K562 (cell line): Measurements from ENCODE around the gene MMS19. TPM values are rescaled to one million over a fixed set of nuclear protein-coding genes. Genes with fewer than 3 reads are reported as not detected.

Experiments
- ATAC-seq: fragments of 200-7000 bp; cut with Tn5 transposase; 3 replicates; pipeline ENCODE4 v1.9.1; 2020; ENCODE audit warnings: moderate library complexity
- BruUV-seq: library from RNA; stranded (reverse); fragments of 400-500 nt; replicated peaks from 2 replicates; lab custom pipeline; 2021; lab: Mats Ljungman, UMichigan
- CTCF ChIA-PET: fragments of 300-600 bp; formaldehyde crosslinking; extraction: SDS; loops from one replicate; lab custom pipeline; 2021; ENCODE audit warnings: low intra/inter-chr PET ratio; lab: Yijun Ruan, JAX
- POLR2A ChIA-PET: fragments of 300-600, 350-650 bp; sonication (Branson Sonifier 250); formaldehyde crosslinking; extraction: SDS; loops from one replicate; lab custom pipeline; 2021; ENCODE audit warnings: antibody characterized with exemption, inconsistent platforms; lab: Yijun Ruan, JAX
- DNase-seq, 4 experiments: peaks; one replicate each; pipeline versions ENCODE4 v3.0.0 to v3.0.0-alpha.2; 2011 to 2018; ENCODE audit warnings: low spot score in 3 of 4, mixed read lengths in 3 of 4; ENCODE audit errors: extremely low read depth in 1 of 4
- FAIRE-seq: peaks from 2 replicates; lab custom pipeline; 2011; peaks lifted over from hg19 to GRCh38; lab: Jason Lieb, UNC
- H2AFZ ChIP-seq: 2 replicates; pipeline ENCODE4 v1.6.0; 2011; ENCODE audit warnings: low read depth, low read length, control low read depth, inconsistent platforms
- H3K27ac ChIP-seq: fragments of 200-600 bp; 3 replicates; pipeline ENCODE4 v1.8.0; 2011; ENCODE audit warnings: low read depth, mild to moderate bottlenecking, control low read depth, inconsistent platforms, low read length, moderate library complexity, mixed read lengths; ENCODE audit errors: extremely low read depth
- H3K27me3 ChIP-seq, 2 experiments: fragments of 300-600 bp in 1 of 2; 2 replicates in 1 of 2; 3 replicates in 1 of 2; pipeline versions ENCODE4 v1.6.0 to v1.8.0; 2011; ENCODE audit warnings: inconsistent platforms in 2 of 2, low read length in 2 of 2, mild to moderate bottlenecking in 1 of 2, mixed read lengths in 1 of 2, moderate library complexity in 1 of 2; ENCODE audit not compliant: control insufficient read depth in 2 of 2, insufficient read depth in 2 of 2
- H3K36me3 ChIP-seq: fragments of 300-600 bp; 3 replicates; pipeline ENCODE4 v1.8.0; 2011; ENCODE audit warnings: mild to moderate bottlenecking, low read length, inconsistent platforms; ENCODE audit not compliant: control insufficient read depth, insufficient read depth
- H3K4me1 ChIP-seq, 2 experiments: fragments of 200-600 bp in 1 of 2; replicated peaks in 1 of 2; 2 replicates in 1 of 2; 3 replicates in 1 of 2; pipeline versions ENCODE4 v1.5.1 to v1.8.0; 2011; ENCODE audit warnings: inconsistent platforms in 2 of 2, low read length in 2 of 2, mild to moderate bottlenecking in 1 of 2, mixed read lengths in 1 of 2, moderate library complexity in 1 of 2; ENCODE audit not compliant: control insufficient read depth in 2 of 2, insufficient read depth in 2 of 2
- H3K4me2 ChIP-seq: 2 replicates; pipeline ENCODE4 v1.6.1; 2011; ENCODE audit warnings: low read length, control low read depth, inconsistent platforms, mixed read lengths; ENCODE audit not compliant: insufficient read depth
- H3K4me3 ChIP-seq: fragments of 200-600 bp; sonication (generic), shearing (Covaris generic); 2 replicates; pipeline ENCODE4 v1.5.1; 2016; ENCODE audit warnings: control low read depth, inconsistent platforms
- H3K79me2 ChIP-seq: fragments of 200-600 bp; 3 replicates; pipeline ENCODE4 v1.8.0; 2011; ENCODE audit warnings: low read length, inconsistent platforms; ENCODE audit not compliant: control insufficient read depth, insufficient read depth
- H3K9ac ChIP-seq, 2 experiments: 2 replicates each; pipeline versions ENCODE4 v1.6.0 to v1.6.1; 2011; ENCODE audit warnings: low read depth in 2 of 2, low read length in 2 of 2, control low read depth in 1 of 2, inconsistent platforms in 1 of 2, mild to moderate bottlenecking in 1 of 2, mixed read lengths in 1 of 2; ENCODE audit not compliant: insufficient read depth in 1 of 2
- H3K9me1 ChIP-seq: one replicate; pipeline ENCODE4 v1.6.0; 2011; ENCODE audit warnings: inconsistent platforms, mild to moderate bottlenecking, low read length, moderate library complexity; ENCODE audit not compliant: control insufficient read depth, insufficient read depth
- H3K9me3 ChIP-seq: replicated peaks from 2 replicates; pipeline ENCODE4 v1.5.1; 2011; ENCODE audit warnings: low read depth, low read length, inconsistent platforms; ENCODE audit not compliant: control insufficient read depth, insufficient read depth
- H4K20me1 ChIP-seq: replicated peaks from 2 replicates; pipeline ENCODE4 v1.6.1; 2011; ENCODE audit warnings: low read length, inconsistent platforms, mixed read lengths; ENCODE audit not compliant: control insufficient read depth, insufficient read depth
- ARID1B ChIP-seq: fragments of 450-650 bp; IDR thresholded peaks from 2 replicates; pipeline ENCODE4 v1.6.1; 2016; ENCODE audit warnings: antibody characterized with exemption, mild to moderate bottlenecking, inconsistent platforms
- BCOR ChIP-seq: fragments of 450-650 bp; IDR thresholded peaks from 2 replicates; pipeline ENCODE4 v1.6.1; 2016
- CEBPB ChIP-seq: fragments of 450-650 bp; IDR thresholded peaks from 2 replicates; pipeline ENCODE4 v1.6.1; 2016; ENCODE audit warnings: missing genetic modification characterization, missing compliant biosample characterization
- DNMT1 ChIP-seq: fragments of 450-650 bp; IDR thresholded peaks from 2 replicates; pipeline ENCODE4 v1.6.1; 2016; ENCODE audit warnings: antibody characterized with exemption, mild to moderate bottlenecking
- GTF2A2 ChIP-seq: IDR thresholded peaks from 2 replicates; pipeline ENCODE4 v1.6.1; 2016; ENCODE audit warnings: mild to moderate bottlenecking, missing genetic modification characterization, missing compliant biosample characterization
- HDAC6 ChIP-seq: IDR thresholded peaks from 2 replicates; pipeline ENCODE4 v1.6.1; 2012; ENCODE audit warnings: low read depth, mild to moderate bottlenecking, control low read depth, inconsistent platforms, low read length, moderate library complexity
- MAFG ChIP-seq: fragments of 450-650 bp; conservative IDR thresholded peaks from 2 replicates; pipeline ENCODE4 v1.6.1; 2016; ENCODE audit warnings: missing genetic modification characterization, missing compliant biosample characterization
- NFATC3 ChIP-seq: fragments of 450-650 bp; IDR thresholded peaks from 2 replicates; pipeline ENCODE4 v1.6.1; 2017; ENCODE audit warnings: mild to moderate bottlenecking
- NFIX ChIP-seq: fragments of 250-450 bp; sonication (Bioruptor Pico); IDR thresholded peaks from 2 replicates; pipeline ENCODE4 v1.4.0; 2020; ENCODE audit warnings: low read depth, mild to moderate bottlenecking, moderate library complexity
- NR1H2 ChIP-seq: sonication (generic); formaldehyde crosslinking; IDR thresholded peaks from 2 replicates; pipeline ENCODE4 v1.4.0; 2020; ENCODE audit warnings: mild to moderate bottlenecking, missing genetic modification reagents
- NUFIP1 ChIP-seq: fragments of 450-650 bp; IDR thresholded peaks from 2 replicates; pipeline ENCODE4 v1.6.1; 2018; ENCODE audit not compliant: partially characterized antibody
- PTTG1 ChIP-seq: fragments of 450-650 bp; IDR thresholded peaks from 2 replicates; pipeline ENCODE4 v1.6.1; 2016; ENCODE audit warnings: low read depth, mild to moderate bottlenecking, missing genetic modification characterization, missing compliant biosample characterization
- TEAD2 ChIP-seq: fragments of 450-650 bp; IDR thresholded peaks from 2 replicates; pipeline ENCODE4 v1.6.1; 2016; ENCODE audit warnings: missing genetic modification characterization, control low read depth, missing compliant biosample characterization
- ZNF282 ChIP-seq: sonication (generic); formaldehyde crosslinking; IDR thresholded peaks from 2 replicates; pipeline ENCODE4 v1.8.1; 2023; ENCODE audit warnings: missing genetic modification reagents
- ZNF408 ChIP-seq: fragments of 250-450 bp; sonication (Bioruptor Pico); IDR thresholded peaks from 2 replicates; pipeline ENCODE4 v1.4.0; 2020; ENCODE audit warnings: low read depth, mild to moderate bottlenecking, moderate library complexity
- ZNF589 ChIP-seq: fragments of 200-800 bp; sonication (Bioruptor generic); IDR thresholded peaks from 2 replicates; pipeline ENCODE4 v1.6.1; 2016; ENCODE audit warnings: low read depth, missing genetic modification characterization, missing compliant biosample characterization
- WGBS: fragments of 100-300 bp; shearing (Covaris generic); methylation state at CpG from one replicate; pipeline ENCODE4 v1.1.6; 2016; ENCODE audit warnings: low coverage, mixed read lengths; ENCODE audit not compliant: insufficient coverage; ENCODE audit errors: missing lambda C conversion rate; 5-methylcytosine and 5-hydroxymethylcytosine counted together
- in situ Hi-C: fragments of 300-500 bp; cut with MboI; formaldehyde crosslinking; loops from 4 replicates; pipeline ENCODE4 v1.15.0; 2018; ENCODE audit warnings: inconsistent platforms, mixed read lengths
- intact Hi-C: fragments of 100-400 bp; cut with micrococcal nuclease; formaldehyde crosslinking; loops from 2 replicates; pipeline ENCODE4 v1.14.2; 2022
- polyA plus RNA-seq, 8 experiments: library from polyadenylated mRNA; depleted of rRNA in 4 of 8; stranded (reverse) in 5 of 8; unstranded in 3 of 8; fragments of >200 nt; fragmentation: Nextera tagmentation in 2 of 8; fragmentation: Illumina TruSeq in 1 of 8; extraction: Ambion mirVana in 2 of 8; extraction: Trizol in 1 of 8; gene quantifications; 2 replicates each; pipeline versions ENCODE4 v1.2.1 to v1.2.3, GENCODE V29; 2011 to 2014; ENCODE audit warnings: inconsistent platforms in 1 of 8, missing spikeins in 1 of 8
- total RNA-seq, 7 experiments: library from RNA; depleted of rRNA in 6 of 7; stranded (reverse); fragments of >200 nt in 6 of 7; fragmentation: Illumina TruSeq in 2 of 7; extraction: Trizol in 2 of 7; gene quantifications; 2 replicates each; pipeline versions ENCODE4 v1.2.1 to v1.2.3, GENCODE V29; 2011 to 2021; ENCODE audit warnings: low replicate concordance in 1 of 7
- TF ChIP-seq, protein P1 (sequence below): sonication (generic); formaldehyde crosslinking; IDR thresholded peaks from 2 replicates; pipeline ENCODE4 v1.8.0; 2022; ENCODE audit warnings: missing genetic modification reagents, mild to moderate bottlenecking, borderline replicate concordance
- TF ChIP-seq, protein P2 (sequence below): fragments of 450-650 bp; formaldehyde crosslinking; IDR thresholded peaks from 2 replicates; pipeline ENCODE4 v1.4.0; 2022; ENCODE audit warnings: mild to moderate bottlenecking, moderate library complexity
- TF ChIP-seq, protein P3 (sequence below): fragments of 450-650 bp; IDR thresholded peaks from 2 replicates; pipeline ENCODE4 v1.6.1; 2017; ENCODE audit warnings: antibody characterized with exemption
- TF ChIP-seq, protein P4 (sequence below): fragments of 450-650 bp; formaldehyde crosslinking; IDR thresholded peaks from 2 replicates; pipeline ENCODE4 v1.4.0; 2020; ENCODE audit warnings: mild to moderate bottlenecking

Gene MMS19
- total and polyA plus RNA-seq, 9 of the 15 experiments (the other 6 are each of a cell fraction or from before 2014, with no cell fraction given) = 40.1 to 110 (median 62.9) TPM

DNA sequence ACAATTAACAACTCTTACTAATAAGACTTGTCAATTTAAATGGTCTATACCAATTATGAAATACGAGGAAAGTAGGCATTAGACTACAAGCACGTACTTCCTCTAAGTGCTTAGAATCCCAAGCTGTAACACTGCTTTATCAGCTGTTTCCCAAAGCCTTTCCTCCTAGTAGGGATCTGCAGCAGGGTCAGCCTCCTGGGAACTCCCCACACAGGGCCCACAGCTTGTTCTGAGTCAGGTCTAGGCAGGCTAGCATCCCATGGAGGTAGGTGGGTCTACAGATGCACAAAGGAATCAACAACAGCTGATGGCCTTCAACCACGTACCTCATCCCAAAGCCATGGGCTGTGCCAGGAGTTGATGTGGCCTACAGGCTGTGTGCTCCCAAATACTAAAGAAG, 14.7 kb downstream of the MMS19 start (continued):
- TF ChIP-seq, protein P1, sequence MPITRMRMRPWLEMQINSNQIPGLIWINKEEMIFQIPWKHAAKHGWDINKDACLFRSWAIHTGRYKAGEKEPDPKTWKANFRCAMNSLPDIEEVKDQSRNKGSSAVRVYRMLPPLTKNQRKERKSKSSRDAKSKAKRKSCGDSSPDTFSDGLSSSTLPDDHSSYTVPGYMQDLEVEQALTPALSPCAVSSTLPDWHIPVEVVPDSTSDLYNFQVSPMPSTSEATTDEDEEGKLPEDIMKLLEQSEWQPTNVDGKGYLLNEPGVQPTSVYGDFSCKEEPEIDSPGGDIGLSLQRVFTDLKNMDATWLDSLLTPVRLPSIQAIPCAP (CRISPR knock-in tag) = no peak
- TF ChIP-seq, protein P2, sequence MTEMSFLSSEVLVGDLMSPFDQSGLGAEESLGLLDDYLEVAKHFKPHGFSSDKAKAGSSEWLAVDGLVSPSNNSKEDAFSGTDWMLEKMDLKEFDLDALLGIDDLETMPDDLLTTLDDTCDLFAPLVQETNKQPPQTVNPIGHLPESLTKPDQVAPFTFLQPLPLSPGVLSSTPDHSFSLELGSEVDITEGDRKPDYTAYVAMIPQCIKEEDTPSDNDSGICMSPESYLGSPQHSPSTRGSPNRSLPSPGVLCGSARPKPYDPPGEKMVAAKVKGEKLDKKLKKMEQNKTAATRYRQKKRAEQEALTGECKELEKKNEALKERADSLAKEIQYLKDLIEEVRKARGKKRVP (CRISPR knock-in tag) = no peak
- TF ChIP-seq BCOR = no peak
- TF ChIP-seq, all 486 proteins: peak for 0

DNA sequence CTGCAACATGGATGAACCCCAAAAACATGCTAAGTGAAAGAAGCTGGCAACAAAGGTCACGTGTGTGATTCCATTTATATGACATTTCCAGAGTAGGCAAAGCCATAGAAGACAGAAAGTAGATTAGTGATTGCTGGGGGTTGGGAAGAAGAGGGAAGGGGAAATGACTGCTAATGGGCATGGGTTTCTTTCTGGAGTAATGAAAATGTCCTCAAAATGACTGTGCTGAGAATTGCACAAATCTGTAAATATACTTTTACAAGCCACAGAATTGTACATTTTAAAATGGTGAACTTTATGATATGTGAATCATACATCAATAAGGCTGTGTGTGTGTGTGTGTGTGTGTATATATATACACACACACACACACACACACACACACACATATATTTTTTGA, 15.8 kb downstream of the MMS19 start:
- DNase-seq = no peak
- Histone ChIP-seq H3K36me3 (peaks cover 64% of the 10 kb centered on the region), H3K4me3 (no peak overlapping the region), H3K9me1 (no peaks in the 10 kb centered on the region), H3K4me2 (no peak overlapping the region), H3K27ac (no peak overlapping the region), H3K9me3 (no peaks in the 10 kb centered on the region), H3K9ac (no peak overlapping the region), H3K27me3 (no peaks in the 10 kb centered on the region), H3K79me2 (peaks cover 21% of the 10 kb centered on the region), H3K4me1 (no peaks in the 10 kb centered on the region), H4K20me1 (no peaks in the 10 kb centered on the region), H2AFZ (no peak overlapping the region)
- in situ Hi-C loops = no loop called here
- no TSS peak for BruUV-seq
- no peak for ATAC-seq
- no peak for FAIRE-seq
- WGBS = 100% methylated on average over 1 of the region's 1 CpG
- POLR2A ChIA-PET = no interaction called here
- CTCF ChIA-PET = no interaction called here
- intact Hi-C loops = no loop called here
- TF ChIP-seq ARID1B (no peak), NFIX (CRISPR knock-in tag) (no peak), NR1H2 (no peak), TEAD2 (no peak), ZNF589 (CRISPR knock-in tag) (no peak), GTF2A2 (tag) (no peak), ZNF408 (CRISPR knock-in tag) (no peak), DNMT1 (no peak), NFATC3 (no peak), HDAC6 (no peak), PTTG1 (tag) (no peak), ZNF282 (no peak), MAFG (tag) (no peak), NUFIP1 (no peak), CEBPB (tag) (no peak)
- TF ChIP-seq, protein P3, sequence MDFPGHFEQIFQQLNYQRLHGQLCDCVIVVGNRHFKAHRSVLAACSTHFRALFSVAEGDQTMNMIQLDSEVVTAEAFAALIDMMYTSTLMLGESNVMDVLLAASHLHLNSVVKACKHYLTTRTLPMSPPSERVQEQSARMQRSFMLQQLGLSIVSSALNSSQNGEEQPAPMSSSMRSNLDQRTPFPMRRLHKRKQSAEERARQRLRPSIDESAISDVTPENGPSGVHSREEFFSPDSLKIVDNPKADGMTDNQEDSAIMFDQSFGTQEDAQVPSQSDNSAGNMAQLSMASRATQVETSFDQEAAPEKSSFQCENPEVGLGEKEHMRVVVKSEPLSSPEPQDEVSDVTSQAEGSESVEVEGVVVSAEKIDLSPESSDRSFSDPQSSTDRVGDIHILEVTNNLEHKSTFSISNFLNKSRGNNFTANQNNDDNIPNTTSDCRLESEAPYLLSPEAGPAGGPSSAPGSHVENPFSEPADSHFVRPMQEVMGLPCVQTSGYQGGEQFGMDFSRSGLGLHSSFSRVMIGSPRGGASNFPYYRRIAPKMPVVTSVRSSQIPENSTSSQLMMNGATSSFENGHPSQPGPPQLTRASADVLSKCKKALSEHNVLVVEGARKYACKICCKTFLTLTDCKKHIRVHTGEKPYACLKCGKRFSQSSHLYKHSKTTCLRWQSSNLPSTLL = no peak
- TF ChIP-seq, protein P4, sequence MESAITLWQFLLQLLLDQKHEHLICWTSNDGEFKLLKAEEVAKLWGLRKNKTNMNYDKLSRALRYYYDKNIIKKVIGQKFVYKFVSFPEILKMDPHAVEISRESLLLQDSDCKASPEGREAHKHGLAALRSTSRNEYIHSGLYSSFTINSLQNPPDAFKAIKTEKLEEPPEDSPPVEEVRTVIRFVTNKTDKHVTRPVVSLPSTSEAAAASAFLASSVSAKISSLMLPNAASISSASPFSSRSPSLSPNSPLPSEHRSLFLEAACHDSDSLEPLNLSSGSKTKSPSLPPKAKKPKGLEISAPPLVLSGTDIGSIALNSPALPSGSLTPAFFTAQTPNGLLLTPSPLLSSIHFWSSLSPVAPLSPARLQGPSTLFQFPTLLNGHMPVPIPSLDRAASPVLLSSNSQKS = no peak
